Pancreas (tissue), 10 donors: ENCODE measurements around the gene ZNF471. TPM values are rescaled to one million over a fixed set of nuclear protein-coding genes. Genes with fewer than 3 reads are reported as not detected.

ENCODE experiments used
- ATAC-seq, 4 donors: fragments of 200-7000 bp; cut with Tn5 transposase; one replicate each; pipeline versions ENCODE4 v1.8.0 to v1.9.1; 2020; ENCODE audit warnings: mild to moderate bottlenecking in 4 of 4, moderate library complexity in 4 of 4
- DNase-seq, 6 donors: peaks; one replicate each; pipeline ENCODE4 v3.0.0-alpha.2; 2020
- FAIRE-seq: peaks from 2 replicates; lab custom pipeline; 2012; peaks lifted over from hg19 to GRCh38; lab: Jason Lieb, UNC
- H3K27ac ChIP-seq, 4 donors: fragments of 200-600 bp; sonication (generic); 1 replicate in 3 of 4; 2 replicates in 1 of 4; pipeline versions ENCODE4 v1.5.0 to v1.8.0; 2020
- H3K27me3 ChIP-seq, 4 donors: fragments of 200-600 bp; one replicate each; pipeline ENCODE4 v1.8.0; 2021
- H3K36me3 ChIP-seq, 3 donors: fragments of 200-600 bp; sonication (generic) in 1 of 3; one replicate each; pipeline versions ENCODE4 v1.5.0 to v1.8.0; 2020 to 2021
- H3K4me1 ChIP-seq, 3 donors: fragments of 200-600 bp; one replicate each; pipeline ENCODE4 v1.8.0; 2021
- H3K4me3 ChIP-seq, 4 donors: fragments of 200-600 bp; sonication (generic) in 2 of 4; one replicate each; pipeline versions ENCODE4 v1.5.0 to v1.8.0; 2020 to 2021
- H3K9me3 ChIP-seq, 4 donors: fragments of 200-600 bp; one replicate each; pipeline ENCODE4 v1.8.0; 2021
- CTCF ChIP-seq, 4 donors: fragments of 200-600 bp; sonication (generic) in 3 of 4; IDR thresholded peaks; one replicate each; pipeline versions ENCODE4 v1.5.0 to v1.8.0; 2021; ENCODE audit warnings: antibody characterized with exemption in 4 of 4
- WGBS, 2 donors: extraction: QIAGEN DNeasy Blood & Tissue Kit; methylation state at CpG; one replicate each; pipeline ENCODE4 v1.1.7; 2013; 5-methylcytosine and 5-hydroxymethylcytosine counted together
- intact Hi-C, 3 donors: fragments of 100-400 bp; cut with DNase I; formaldehyde crosslinking; loops; one replicate each; pipeline versions ENCODE4 v1.11.1 to v1.14.2; 2022
- polyA plus RNA-seq, 2 donors: library from polyadenylated mRNA; stranded (reverse); fragments of 200-250 nt; gene quantifications; one replicate each; pipeline ENCODE4 v1.2.3, GENCODE V29; 2013
- total RNA-seq, 6 donors: library from RNA; stranded (reverse); fragmentation: NEBNext Ultra II Directional in 4 of 6; extraction: Animal tissue kit (Norgen Biotek cat#: 25700) in 4 of 6; gene quantifications; one replicate each; pipeline versions ENCODE4 v1.2.1 to v1.2.4, GENCODE V29; 2021 to 2023
- donor health status: healthy with polysubstance abuse.
- donor health status: DM: no; HTN: no; CAD: no; lungs with moderate emphysema.
- donor health status: DM: no; HTN: no; CAD: no.
- donor health status: control.
- donor health status: control.
- donor health status: Bipolar disorder and iron deficiency.
- donor health status: DM: yes; HTN: yes; CAD: no.
- donor health status: DM: no; HTN: no; CAD: no.
- donor health status: DM: no; HTN: no; CAD: no.
- donor health status: DM: yes; HTN: yes; CAD: no.

Gene ZNF471
- total and polyA plus RNA-seq, 8 donors, result 0.73 to 5.4 (median 2.4) TPM

GRCh38 chr19:56567274-56568120 is 59.8 kb downstream of the ZNF471 start, which contains the start of gene ZNF470:
ZNF470 (plus strand) TSS chr19:56567468; CDS start chr19:56570312, 2,844 bp downstream.
- H3K4me3 ChIP-seq, result peak within 1 kb of the TSS; percentile 57 to 96 (median 87)
- DNase-seq, result peak; percentile 93 to 98 (median 96)
- no peaks in the 10 kb centered on the region for H3K27me3 ChIP-seq
- FAIRE-seq, result no peak
- intact Hi-C loops, result no loop called here
- WGBS, 2 donors, result 2 to 3% methylated on average over 62 to 66 of the region's 66 CpGs
- H3K36me3 ChIP-seq, result peaks cover 0 to 9% (median 6%) of the 10 kb centered on the region in 3 donors
- no peak for TF ChIP-seq CTCF (IDR thresholded peaks at IDR 0.05)
- H3K9me3 ChIP-seq, result peaks cover 0 to 3% (median 0%) of the 10 kb centered on the region in 4 donors
- peak within 1 kb of the TSS; percentile 4 to 69 (median 61) for H3K27ac ChIP-seq
- ATAC-seq, result peak; percentile 99 to 100 (median 100)
- no peaks in the 10 kb centered on the region for H3K4me1 ChIP-seq

GRCh38 chr19:56572589-56572988 is 64.9 kb downstream of the ZNF471 start:
- peaks cover 1 to 15% (median 4%) of the 10 kb centered on the region in 4 donors for H3K9me3 ChIP-seq
- FAIRE-seq (no peak), DNase-seq (no peak), ATAC-seq (no peak)
- no peak overlapping the region for H3K27ac ChIP-seq
- WGBS, 2 donors, result 48 to 49% methylated on average over 2 of the region's 2 CpGs
- intact Hi-C loops, result no loop called here
- H3K36me3 ChIP-seq, result peaks cover 0 to 39% (median 16%) of the 10 kb centered on the region in 3 donors
- H3K27me3 ChIP-seq, result no peaks in the 10 kb centered on the region
- TF ChIP-seq CTCF (IDR thresholded peaks at IDR 0.05), result no peak
- no peaks in the 10 kb centered on the region for H3K4me1 ChIP-seq
- no peak overlapping the region for H3K4me3 ChIP-seq

- intact Hi-C loops, result no loop called here
- Histone ChIP-seq H3K27me3 (no peaks in the 10 kb centered on the region), H3K4me3 (no peak overlapping the region), H3K9me3 (peaks cover 3 to 28% (median 5%) of the 10 kb centered on the region in 4 donors), H3K27ac (no peak overlapping the region), H3K4me1 (no peaks in the 10 kb centered on the region), H3K36me3 (peaks cover 0 to 39% (median 16%) of the 10 kb centered on the region in 3 donors)
- FAIRE-seq (no peak), ATAC-seq (no peak), DNase-seq (no peak)
- TF ChIP-seq CTCF (IDR thresholded peaks at IDR 0.05), result no peak
- WGBS, 2 donors, result 96 to 97% methylated on average over 3 of the region's 3 CpGs
Observed at GRCh38 chr19:56573914-56574313, 66.3 kb downstream of the ZNF471 start.

GRCh38 chr19:56577719-56578602 is 70.3 kb downstream of the ZNF471 start:
- H3K27ac ChIP-seq, result no peak overlapping the region
- WGBS, 2 donors, result 95 to 98% methylated on average over 11 of the region's 11 CpGs
- no peak overlapping the region for H3K4me3 ChIP-seq
- intact Hi-C loops, result no loop called here
- H3K9me3 ChIP-seq, result peaks cover 3 to 32% (median 11%) of the 10 kb centered on the region in 4 donors
- no peaks in the 10 kb centered on the region for H3K27me3 ChIP-seq
- DNase-seq (no peak), ATAC-seq (no peak), FAIRE-seq (no peak)
- H3K4me1 ChIP-seq, result no peaks in the 10 kb centered on the region
- H3K36me3 ChIP-seq, result peaks cover 0 to 30% (median 11%) of the 10 kb centered on the region in 3 donors
- TF ChIP-seq CTCF (IDR thresholded peaks at IDR 0.05), result no peak

Other genes starting within 250 kb of the ZNF471 start
- not detected for gene EDDM13, start 235.1 kb upstream of the ZNF471 start, total RNA-seq
- under 1 TPM in 1 of 2 donors, not detected in 1; 0.49 TPM for gene EDDM13, start 235.1 kb upstream of the ZNF471 start, polyA plus RNA-seq
- gene ZSCAN5A, start 193.0 kb upstream of the ZNF471 start, total RNA-seq, result 1 to 10 TPM; 4.8 to 8.1 (median 6.2) TPM
- 1 to 10 TPM; 4.4 to 5.0 TPM for gene ZSCAN5A, start 193.0 kb upstream of the ZNF471 start, polyA plus RNA-seq
- 1 to 10 TPM; 1.2 to 2.0 (median 1.8) TPM for gene ZNF582, start 114.3 kb upstream of the ZNF471 start, total RNA-seq
- 1 to 10 TPM; 1.6 to 2.6 TPM for gene ZNF582, start 114.3 kb upstream of the ZNF471 start, polyA plus RNA-seq
- gene ZNF583, start 103.5 kb upstream of the ZNF471 start, total RNA-seq, result 1 to 10 TPM; 1.7 to 3.4 (median 2.3) TPM
- gene ZNF583, start 103.5 kb upstream of the ZNF471 start, polyA plus RNA-seq, result 1 to 10 TPM in 1 of 2 donors, under 1 TPM in 1; 0.84 to 1.9 TPM
- gene ZNF667, start 30.5 kb upstream of the ZNF471 start, total RNA-seq, result 1 to 10 TPM in 3 of 6 donors, under 1 TPM in 3; 0.54 to 3.3 (median 0.99) TPM
- 1 to 10 TPM; 2.0 to 4.5 TPM for gene ZNF667, start 30.5 kb upstream of the ZNF471 start, polyA plus RNA-seq
- 1 to 10 TPM; 2.1 to 4.8 (median 2.8) TPM for gene ZFP28, start 31.1 kb downstream of the ZNF471 start, total RNA-seq
- 1 to 10 TPM; 2.7 to 4.7 TPM for gene ZFP28, start 31.1 kb downstream of the ZNF471 start, polyA plus RNA-seq
- 1 to 10 TPM; 1.3 to 2.9 (median 1.6) TPM for gene ZNF470, start 59.6 kb downstream of the ZNF471 start, total RNA-seq
- 1 to 10 TPM; 1.5 to 3.0 TPM for gene ZNF470, start 59.6 kb downstream of the ZNF471 start, polyA plus RNA-seq
- 1 to 10 TPM; 1.8 to 4.1 (median 2.2) TPM for gene ZNF71, start 87.4 kb downstream of the ZNF471 start, total RNA-seq
- 1 to 10 TPM; 1.8 to 1.9 TPM for gene ZNF71, start 87.4 kb downstream of the ZNF471 start, polyA plus RNA-seq
- gene SMIM17, start 135.3 kb downstream of the ZNF471 start, total RNA-seq, result under 1 TPM in 3 of 6 donors, not detected in 3; 0.17 to 0.24 (median 0.19) TPM
- under 1 TPM in 1 of 2 donors, not detected in 1; 0.09 TPM for gene SMIM17, start 135.3 kb downstream of the ZNF471 start, polyA plus RNA-seq
- gene ZNF835, start 163.9 kb downstream of the ZNF471 start, total RNA-seq, result 1 to 10 TPM in 3 of 6 donors, under 1 TPM in 3; 0.86 to 4.8 (median 0.98) TPM
- gene ZNF835, start 163.9 kb downstream of the ZNF471 start, polyA plus RNA-seq, result under 1 TPM; 0.34 to 0.73 TPM